ENCODE measurements around the gene IL3RA.

Gene IL3RA

GRCh38 chrX:1354036-1355019 is 17.7 kb downstream of the IL3RA start:
- TF ChIP-seq, protein P1, sequence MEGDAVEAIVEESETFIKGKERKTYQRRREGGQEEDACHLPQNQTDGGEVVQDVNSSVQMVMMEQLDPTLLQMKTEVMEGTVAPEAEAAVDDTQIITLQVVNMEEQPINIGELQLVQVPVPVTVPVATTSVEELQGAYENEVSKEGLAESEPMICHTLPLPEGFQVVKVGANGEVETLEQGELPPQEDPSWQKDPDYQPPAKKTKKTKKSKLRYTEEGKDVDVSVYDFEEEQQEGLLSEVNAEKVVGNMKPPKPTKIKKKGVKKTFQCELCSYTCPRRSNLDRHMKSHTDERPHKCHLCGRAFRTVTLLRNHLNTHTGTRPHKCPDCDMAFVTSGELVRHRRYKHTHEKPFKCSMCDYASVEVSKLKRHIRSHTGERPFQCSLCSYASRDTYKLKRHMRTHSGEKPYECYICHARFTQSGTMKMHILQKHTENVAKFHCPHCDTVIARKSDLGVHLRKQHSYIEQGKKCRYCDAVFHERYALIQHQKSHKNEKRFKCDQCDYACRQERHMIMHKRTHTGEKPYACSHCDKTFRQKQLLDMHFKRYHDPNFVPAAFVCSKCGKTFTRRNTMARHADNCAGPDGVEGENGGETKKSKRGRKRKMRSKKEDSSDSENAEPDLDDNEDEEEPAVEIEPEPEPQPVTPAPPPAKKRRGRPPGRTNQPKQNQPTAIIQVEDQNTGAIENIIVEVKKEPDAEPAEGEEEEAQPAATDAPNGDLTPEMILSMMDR (IDR thresholded peaks at IDR 0.05; ENCODE audit: low read depth, low read length, missing control alignments) = no peak
- in situ Hi-C loops (cut with HindIII; ENCODE audit: low sequenced_read_pairs) = no loop called here

GRCh38 chrX:1355131-1356046 is 18.8 kb downstream of the IL3RA start:
- H3K4me3 ChIP-seq (ENCODE audit: low read depth, low read length) = no peak overlapping the region
- TF ChIP-seq, protein P1 (IDR thresholded peaks at IDR 0.05; ENCODE audit: low read depth, low read length, missing control alignments) = no peak
- in situ Hi-C loops (cut with HindIII; ENCODE audit: low sequenced_read_pairs) = no loop called here
- no peak for DNase-seq (ENCODE audit: low read depth)

More at GRCh38 chrX:1354036-1355019, 17.7 kb downstream of the IL3RA start:
- DNase-seq (ENCODE audit: low read depth) = no peak
- no peak overlapping the region for H3K4me3 ChIP-seq (ENCODE audit: low read depth, low read length)

DNA sequence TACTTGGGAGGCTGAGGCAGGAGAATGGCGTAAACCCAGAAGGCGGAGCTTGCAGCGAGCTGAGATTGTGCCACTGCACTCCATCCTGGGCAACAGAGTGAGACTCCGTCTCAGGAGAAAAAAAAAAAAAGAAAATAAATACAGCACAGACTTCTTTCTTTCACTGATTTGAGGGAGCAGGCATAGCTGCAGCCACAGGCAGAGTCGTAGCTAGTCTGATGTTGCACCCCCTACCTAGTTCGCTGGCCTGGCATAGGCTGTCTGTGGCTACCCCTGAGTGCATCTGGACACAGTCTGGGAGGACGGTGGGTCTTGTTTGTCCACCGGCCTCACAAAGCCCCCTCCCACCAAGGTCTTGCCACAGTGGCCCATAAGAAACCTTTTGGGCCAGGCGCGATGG is 21.4 kb downstream of the IL3RA start:
- no peak for DNase-seq (ENCODE audit: low read depth)
- in situ Hi-C loops (cut with HindIII; ENCODE audit: low sequenced_read_pairs) = no loop called here
- TF ChIP-seq, protein P1 (IDR thresholded peaks at IDR 0.05; ENCODE audit: low read depth, low read length, missing control alignments) = no peak

DNA sequence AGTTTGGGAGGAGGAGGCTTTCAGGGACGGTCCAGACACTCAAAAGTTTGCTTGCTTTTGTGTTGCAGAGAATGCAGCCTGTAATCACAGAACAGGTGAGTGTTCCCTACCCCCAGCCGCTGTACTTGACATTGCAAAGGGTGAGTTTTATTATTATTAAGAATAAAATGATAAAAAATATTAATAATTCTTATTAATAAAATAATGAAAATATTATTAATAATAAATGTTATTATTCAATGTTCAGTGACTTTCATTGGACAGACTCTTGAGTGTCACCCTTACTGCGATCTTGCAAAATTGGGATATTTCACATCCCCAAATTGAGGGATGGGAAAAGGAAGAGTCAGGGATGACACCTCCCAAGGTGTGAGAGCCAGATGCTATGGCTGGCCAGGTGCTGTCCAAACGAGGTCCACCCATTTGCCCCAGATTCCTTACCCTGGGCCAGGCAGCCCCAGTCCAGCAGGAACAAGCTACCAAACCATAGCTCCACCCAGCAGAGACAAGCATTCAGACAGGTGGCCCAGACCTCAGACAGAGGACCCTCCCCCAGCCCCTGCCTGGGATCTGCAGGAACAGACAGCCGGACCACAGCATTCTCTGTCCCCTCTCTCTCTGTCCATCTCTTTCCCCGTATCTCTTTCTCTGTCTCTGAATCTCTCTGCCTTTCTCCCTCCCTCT is 22.4 kb downstream of the IL3RA start:
- in situ Hi-C loops (cut with HindIII; ENCODE audit: low sequenced_read_pairs) = no loop called here
- no peak for DNase-seq (ENCODE audit: low read depth)
- no peak overlapping the region for H3K4me3 ChIP-seq (ENCODE audit: low read depth, low read length)
- TF ChIP-seq, protein P1 (IDR thresholded peaks at IDR 0.05; ENCODE audit: low read depth, low read length, missing control alignments) = no peak

More for the DNA sequence above, 21.4 kb downstream of the IL3RA start:
- H3K4me3 ChIP-seq (ENCODE audit: low read depth, low read length) = no peak overlapping the region

GRCh38 chrX:1359477-1359873 is 22.9 kb downstream of the IL3RA start:
- TF ChIP-seq, protein P1 (IDR thresholded peaks at IDR 0.05; ENCODE audit: low read depth, low read length, missing control alignments) = no peak
- in situ Hi-C loops (cut with HindIII; ENCODE audit: low sequenced_read_pairs) = no loop called here
- H3K4me3 ChIP-seq (ENCODE audit: low read depth, low read length) = no peak overlapping the region
- no peak for DNase-seq (ENCODE audit: low read depth)

DNA sequence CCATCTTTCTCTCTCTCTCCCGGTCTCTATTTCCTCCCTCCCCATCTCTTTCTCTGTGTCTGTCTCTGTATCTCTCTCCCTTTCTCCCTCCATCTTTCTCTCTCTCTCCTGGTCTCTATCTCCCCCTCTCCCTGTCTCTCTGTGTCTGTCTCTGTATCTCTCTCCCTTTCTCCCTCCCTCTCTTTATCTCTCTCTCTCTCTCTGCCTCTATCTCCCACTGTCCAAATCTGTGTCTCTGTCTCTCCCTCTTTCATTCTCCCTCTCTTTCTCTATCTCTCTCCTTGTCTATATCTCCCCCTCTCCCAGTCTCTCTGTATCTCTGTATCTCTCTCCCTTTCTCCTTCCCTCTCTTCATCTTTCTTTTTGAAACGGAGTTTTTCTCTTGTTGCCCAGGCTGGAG is 23.6 kb downstream of the IL3RA start:
- H3K4me3 ChIP-seq (ENCODE audit: low read depth, low read length) = no peak overlapping the region
- DNase-seq (ENCODE audit: low read depth) = no peak
- in situ Hi-C loops (cut with HindIII; ENCODE audit: low sequenced_read_pairs) = no loop called here
- TF ChIP-seq, protein P1 (IDR thresholded peaks at IDR 0.05; ENCODE audit: low read depth, low read length, missing control alignments) = no peak
